GM23338 (cell line): Measurements from ENCODE around the gene CASTOR1. TPM values are rescaled to one million over a fixed set of nuclear protein-coding genes. Genes with fewer than 3 reads are reported as not detected.

Experiments used
- EZH2 ChIP-seq: fragments of 200-600 bp; sonication (generic); IDR thresholded peaks from one replicate; pipeline ENCODE4 v1.8.0; 2017; ENCODE audit warnings: antibody characterized with exemption, mild to moderate bottlenecking, low read depth; ENCODE audit not compliant: unreplicated experiment
- REST ChIP-seq: IDR thresholded peaks from one replicate; pipeline ENCODE4 v1.6.1; 2018; ENCODE audit warnings: antibody characterized with exemption; ENCODE audit not compliant: unreplicated experiment
- STAT1 ChIP-seq: IDR thresholded peaks from one replicate; pipeline ENCODE4 v1.6.1; 2016; ENCODE audit warnings: antibody characterized with exemption; ENCODE audit not compliant: unreplicated experiment
- ZNF462 ChIP-seq: fragments of 250-450 bp; sonication (Bioruptor Pico); IDR thresholded peaks from 2 replicates; pipeline ENCODE4 v1.5.0; 2020; ENCODE audit warnings: mild to moderate bottlenecking, moderate library complexity
- polyA plus RNA-seq: library from polyadenylated mRNA; unstranded; fragments of >200 nt; fragmentation: Nextera tagmentation; extraction: Ambion mirVana; gene quantifications from 2 replicates; pipeline ENCODE4 v1.2.1, GENCODE V29; 2016
- total RNA-seq: library from RNA; depleted of rRNA; stranded (reverse); fragments of >200 nt; shearing (Covaris generic); gene quantifications from 2 replicates; pipeline ENCODE4 v1.2.3, GENCODE V29; 2014

The CASTOR1 gene
- total and polyA plus RNA-seq, 2 experiments from 2014 or later, result 11.3 to 23.2 TPM

GRCh38 chr22:30287648-30288418, 1.5 kb downstream of the CASTOR1 start (continued):
- TF ChIP-seq ZNF462 (CRISPR knock-in tag) (no peak), EZH2 (no peak), REST (no peak), STAT1 (no peak)
